COLO668 (cell line): ENCODE results near the gene RASSF1.

Experiments used
- DNase-seq: peaks from one replicate; lab custom pipeline; 2025; ENCODE audit not compliant: unreplicated experiment; lab: John Stamatoyannopoulos, UW

The RASSF1 gene

GRCh38 chr3:50340448-50341329 is at the start of gene RASSF1:
TSS of gene RASSF1 (minus strand) at chr3:50340836. CDS start at chr3:50340805, 31 bp downstream.
- no peak for DNase-seq

GRCh38 chr3:50389414-50389767 is 48.8 kb upstream of the RASSF1 start:
- DNase-seq: no peak

- no peak for DNase-seq
Measured at GRCh38 chr3:50388720-50389413, 48.2 kb upstream of the RASSF1 start.

- DNase-seq: peak; percentile 7
Measured at GRCh38 chr3:50388016-50388719, 47.5 kb upstream of the RASSF1 start.

- DNase-seq: no peak
Measured at GRCh38 chr3:50385754-50386153, 45.1 kb upstream of the RASSF1 start.

GRCh38 chr3:50383750-50384149 is 43.1 kb upstream of the RASSF1 start:
- DNase-seq: no peak

- no peak for DNase-seq
Measured at GRCh38 chr3:50382722-50383121, 42.1 kb upstream of the RASSF1 start.

- DNase-seq: peak; percentile 10
Measured at GRCh38 chr3:50381383-50381782, 40.7 kb upstream of the RASSF1 start.

GRCh38 chr3:50380405-50381085 is 39.9 kb upstream of the RASSF1 start:
- DNase-seq: no peak

- no peak for DNase-seq
Measured at GRCh38 chr3:50378757-50379156, 38.1 kb upstream of the RASSF1 start.

- no peak for DNase-seq
Measured at GRCh38 chr3:50378024-50378423, 37.4 kb upstream of the RASSF1 start.

- peak; percentile 7 for DNase-seq
Measured at GRCh38 chr3:50375258-50375931, 34.8 kb upstream of the RASSF1 start.

- no peak for DNase-seq
Measured at GRCh38 chr3:50374363-50375257, 34.0 kb upstream of the RASSF1 start.

- DNase-seq: no peak
Measured at GRCh38 chr3:50373146-50374051, 32.8 kb upstream of the RASSF1 start.

- no peak for DNase-seq
Measured at GRCh38 chr3:50372349-50372748, 31.7 kb upstream of the RASSF1 start.

GRCh38 chr3:50371133-50371685 is 30.6 kb upstream of the RASSF1 start:
- DNase-seq: no peak

GRCh38 chr3:50370594-50370993 is 30.0 kb upstream of the RASSF1 start:
- DNase-seq: peak; percentile 33

- DNase-seq: no peak
Measured at GRCh38 chr3:50369012-50369670, 28.5 kb upstream of the RASSF1 start.
